A673 (cell line): ENCODE measurements around the gene HARBI1. TPM values are rescaled to one million over a fixed set of nuclear protein-coding genes. Genes with fewer than 3 reads are reported as not detected.

Source experiments
- BruUV-seq: library from RNA; stranded (reverse); fragments of 400-500 nt; replicated peaks from 2 replicates; lab custom pipeline; 2021; lab: Mats Ljungman, UMichigan
- CTCF ChIA-PET: fragments of 300-600 bp; sonication (Branson Sonifier 250); formaldehyde crosslinking; loops from one replicate; lab custom pipeline; 2022; ENCODE audit warnings: antibody characterized with exemption; lab: Charles Lee
- POLR2A ChIA-PET: fragments of 300-600 bp; sonication (Branson Sonifier 250); formaldehyde crosslinking; loops from one replicate; lab custom pipeline; 2022; ENCODE audit warnings: antibody characterized with exemption; ENCODE audit not compliant: low non-redundant PET; lab: Charles Lee
- DNase-seq: peaks from one replicate; pipeline ENCODE4 v3.0.0-alpha.2; 2015; ENCODE audit warnings: low spot score
- H3K27ac ChIP-seq: fragments of 200-600 bp; sonication (generic); 2 replicates; pipeline ENCODE4 v1.5.1; 2016; ENCODE audit warnings: mixed run types, low read depth, mild to moderate bottlenecking, mixed read lengths, antibody characterized with exemption, low read length; ENCODE audit not compliant: poor library complexity, severe bottlenecking
- H3K27me3 ChIP-seq: fragments of 200-600 bp; sonication (generic); replicated peaks from 2 replicates; pipeline ENCODE4 v1.6.1; 2017; ENCODE audit warnings: mixed run types, low read depth, mild to moderate bottlenecking, mixed read lengths, antibody characterized with exemption, low read length; ENCODE audit not compliant: insufficient read depth, poor library complexity
- H3K36me3 ChIP-seq: fragments of 200-600 bp; sonication (generic); 2 replicates; pipeline ENCODE4 v1.6.1; 2016; ENCODE audit warnings: mixed run types, mild to moderate bottlenecking, mixed read lengths, antibody characterized with exemption, low read length; ENCODE audit not compliant: insufficient read depth, poor library complexity, severe bottlenecking
- H3K4me1 ChIP-seq: fragments of 200-600 bp; sonication (generic); 2 replicates; pipeline ENCODE4 v1.6.1; 2017; ENCODE audit warnings: mixed run types, mild to moderate bottlenecking, mixed read lengths, antibody characterized with exemption, low read length; ENCODE audit not compliant: insufficient read depth, poor library complexity, severe bottlenecking
- H3K4me3 ChIP-seq: fragments of 200-600 bp; sonication (generic); 2 replicates; pipeline ENCODE4 v1.5.1; 2016; ENCODE audit warnings: low read depth, mixed run types, mild to moderate bottlenecking, mixed read lengths, low read length; ENCODE audit not compliant: poor library complexity, severe bottlenecking
- H3K9me3 ChIP-seq: fragments of 200-600 bp; sonication (generic); 2 replicates; pipeline ENCODE4 v1.6.1; 2016; ENCODE audit warnings: mixed run types, low read depth, mild to moderate bottlenecking, mixed read lengths, antibody characterized with exemption, low read length; ENCODE audit not compliant: poor library complexity, severe bottlenecking
- EZH2 ChIP-seq: fragments of 200-600 bp; sonication (generic); IDR thresholded peaks from 2 replicates; pipeline ENCODE4 v1.6.1; 2017; ENCODE audit warnings: borderline replicate concordance, low read depth, mild to moderate bottlenecking, mixed read lengths, antibody characterized with exemption, low read length; ENCODE audit not compliant: poor library complexity, severe bottlenecking
- intact Hi-C: fragments of 100-400 bp; cut with micrococcal nuclease; formaldehyde crosslinking; loops from one replicate; pipeline ENCODE4 v1.10.0; 2022; ENCODE audit not compliant: unreplicated experiment
- total RNA-seq: library from RNA; stranded (reverse); gene quantifications from 2 replicates; pipeline ENCODE4 v1.2.3, GENCODE V29; 2021
- TF ChIP-seq, protein P1 (sequence below): fragments of 300-800, 200-600 bp; sonication (generic); conservative IDR thresholded peaks from 2 replicates; pipeline ENCODE4 v1.5.1; 2017; ENCODE audit warnings: low read depth, mild to moderate bottlenecking, antibody characterized with exemption, low read length, moderate library complexity, mixed read lengths

Gene HARBI1
- total RNA-seq, 1 experiment from 2014 or later: 11.6 TPM

DNA sequence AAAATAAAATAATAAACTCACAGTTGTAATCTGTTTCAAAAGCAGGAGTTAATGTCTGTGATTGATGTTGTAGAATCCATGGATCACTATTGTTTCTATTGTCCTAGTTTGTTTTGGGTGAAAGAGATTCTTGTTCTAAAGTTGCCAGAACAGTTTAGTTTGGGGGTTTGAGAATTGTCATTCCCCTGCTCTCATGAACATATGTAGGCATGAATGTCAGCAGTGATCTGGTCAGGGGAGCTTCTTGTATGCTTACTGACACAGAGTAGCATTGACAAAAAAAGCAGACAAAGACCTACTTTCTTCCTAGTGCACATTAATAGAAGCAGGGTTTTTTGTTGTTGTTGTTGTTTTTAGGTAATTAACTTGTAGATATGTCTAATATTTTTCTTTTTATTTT lies 44.8 kb upstream of the HARBI1 start:
- POLR2A ChIA-PET: interaction anchor here (0.5 to 1.1 kb wide), 2 partner anchors 183 to 413 kb away, joined by 4 to 5 read pairs; no protein-coding TSS in a partner anchor
- H3K36me3 ChIP-seq: peaks cover 58% of the 10 kb centered on the region

DNA sequence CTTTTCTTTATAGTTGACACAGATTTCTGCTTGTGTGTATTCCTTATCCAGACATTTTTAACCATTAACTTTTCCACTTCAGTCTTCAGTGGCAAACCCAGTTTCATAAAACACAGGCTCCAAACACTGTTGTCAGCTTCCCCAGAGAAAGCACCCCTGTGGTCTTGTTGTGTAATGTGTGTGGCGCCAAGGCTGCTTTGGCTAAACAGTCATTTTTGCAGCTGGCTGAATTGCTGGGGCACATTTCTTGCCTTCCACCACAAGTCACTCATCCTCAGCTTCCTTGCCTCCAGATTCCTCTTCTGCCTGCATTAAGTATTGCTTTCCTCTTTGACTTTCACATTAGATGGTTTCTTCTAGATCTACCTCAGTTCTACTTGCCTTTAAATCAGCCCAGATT lies 42.9 kb upstream of the HARBI1 start:
- intact Hi-C loops: no loop called here
- no peaks in the 10 kb centered on the region for H3K27me3 ChIP-seq
- H3K4me1 ChIP-seq: no peaks in the 10 kb centered on the region
- ChIA-PET POLR2A (no interaction called here), CTCF (no interaction called here)
- H3K27ac ChIP-seq: no peak overlapping the region
- no peak overlapping the region for H3K4me3 ChIP-seq
- H3K9me3 ChIP-seq: no peaks in the 10 kb centered on the region
- BruUV-seq: no TSS peak
- H3K36me3 ChIP-seq: peaks cover 61% of the 10 kb centered on the region
- no peak for TF ChIP-seq EZH2
- TF ChIP-seq, protein P1, sequence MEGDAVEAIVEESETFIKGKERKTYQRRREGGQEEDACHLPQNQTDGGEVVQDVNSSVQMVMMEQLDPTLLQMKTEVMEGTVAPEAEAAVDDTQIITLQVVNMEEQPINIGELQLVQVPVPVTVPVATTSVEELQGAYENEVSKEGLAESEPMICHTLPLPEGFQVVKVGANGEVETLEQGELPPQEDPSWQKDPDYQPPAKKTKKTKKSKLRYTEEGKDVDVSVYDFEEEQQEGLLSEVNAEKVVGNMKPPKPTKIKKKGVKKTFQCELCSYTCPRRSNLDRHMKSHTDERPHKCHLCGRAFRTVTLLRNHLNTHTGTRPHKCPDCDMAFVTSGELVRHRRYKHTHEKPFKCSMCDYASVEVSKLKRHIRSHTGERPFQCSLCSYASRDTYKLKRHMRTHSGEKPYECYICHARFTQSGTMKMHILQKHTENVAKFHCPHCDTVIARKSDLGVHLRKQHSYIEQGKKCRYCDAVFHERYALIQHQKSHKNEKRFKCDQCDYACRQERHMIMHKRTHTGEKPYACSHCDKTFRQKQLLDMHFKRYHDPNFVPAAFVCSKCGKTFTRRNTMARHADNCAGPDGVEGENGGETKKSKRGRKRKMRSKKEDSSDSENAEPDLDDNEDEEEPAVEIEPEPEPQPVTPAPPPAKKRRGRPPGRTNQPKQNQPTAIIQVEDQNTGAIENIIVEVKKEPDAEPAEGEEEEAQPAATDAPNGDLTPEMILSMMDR: no peak
- no peak for DNase-seq

More for the DNA sequence above, 44.8 kb upstream of the HARBI1 start:
- TF ChIP-seq, protein P1: no peak
- TF ChIP-seq EZH2: no peak
- H3K4me3 ChIP-seq: no peak overlapping the region
- H3K4me1 ChIP-seq: no peaks in the 10 kb centered on the region
- H3K27me3 ChIP-seq: no peaks in the 10 kb centered on the region
- H3K9me3 ChIP-seq: no peaks in the 10 kb centered on the region
- H3K27ac ChIP-seq: no peak overlapping the region
- intact Hi-C loops: no loop called here
- DNase-seq: no peak
- CTCF ChIA-PET: no interaction called here
- no TSS peak for BruUV-seq

DNA sequence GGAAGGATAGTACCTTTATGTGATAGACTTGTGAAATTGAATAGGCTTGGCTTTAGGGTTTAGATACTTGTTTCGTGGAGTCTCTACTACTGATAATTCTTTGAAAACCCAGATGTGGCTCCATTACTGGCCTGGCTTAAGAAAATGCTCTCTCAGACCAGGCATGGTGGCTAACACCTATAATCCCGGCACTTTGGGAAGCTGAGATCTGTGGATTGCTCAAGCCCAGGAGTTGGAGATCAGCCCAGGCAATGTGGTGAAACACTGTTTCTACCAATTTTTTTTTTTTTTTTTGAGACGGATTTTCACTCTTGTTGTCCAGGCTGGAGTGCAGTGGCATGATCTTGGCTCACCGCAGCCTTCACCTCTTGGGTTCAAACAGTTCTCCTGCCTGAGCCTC lies 41.2 kb upstream of the HARBI1 start:
- CTCF ChIA-PET: no interaction called here

More for the DNA sequence above, 41.2 kb upstream of the HARBI1 start:
- Histone ChIP-seq H3K4me1 (no peaks in the 10 kb centered on the region), H3K27me3 (no peaks in the 10 kb centered on the region), H3K36me3 (peaks cover 54% of the 10 kb centered on the region), H3K27ac (no peak overlapping the region), H3K4me3 (no peak overlapping the region), H3K9me3 (no peaks in the 10 kb centered on the region)
- no peak for TF ChIP-seq EZH2
- TF ChIP-seq, protein P1: no peak
- POLR2A ChIA-PET: no interaction called here
- no peak for DNase-seq
- no TSS peak for BruUV-seq
- intact Hi-C loops: no loop called here
